SIG-M5 treated with dmso at 0.1 percent for 504 hours (cell line): ENCODE data around the gene FARP2.
"Not testable (repeated sequence)": the region's sequence is repeated elsewhere in the genome, so short reads cannot be mapped to it uniquely, and the experiment has no call there.

Source experiments
- DNase-seq: peaks from one replicate; lab custom pipeline; 2025; ENCODE audit not compliant: unreplicated experiment; lab: John Stamatoyannopoulos, UW

The FARP2 gene

DNA sequence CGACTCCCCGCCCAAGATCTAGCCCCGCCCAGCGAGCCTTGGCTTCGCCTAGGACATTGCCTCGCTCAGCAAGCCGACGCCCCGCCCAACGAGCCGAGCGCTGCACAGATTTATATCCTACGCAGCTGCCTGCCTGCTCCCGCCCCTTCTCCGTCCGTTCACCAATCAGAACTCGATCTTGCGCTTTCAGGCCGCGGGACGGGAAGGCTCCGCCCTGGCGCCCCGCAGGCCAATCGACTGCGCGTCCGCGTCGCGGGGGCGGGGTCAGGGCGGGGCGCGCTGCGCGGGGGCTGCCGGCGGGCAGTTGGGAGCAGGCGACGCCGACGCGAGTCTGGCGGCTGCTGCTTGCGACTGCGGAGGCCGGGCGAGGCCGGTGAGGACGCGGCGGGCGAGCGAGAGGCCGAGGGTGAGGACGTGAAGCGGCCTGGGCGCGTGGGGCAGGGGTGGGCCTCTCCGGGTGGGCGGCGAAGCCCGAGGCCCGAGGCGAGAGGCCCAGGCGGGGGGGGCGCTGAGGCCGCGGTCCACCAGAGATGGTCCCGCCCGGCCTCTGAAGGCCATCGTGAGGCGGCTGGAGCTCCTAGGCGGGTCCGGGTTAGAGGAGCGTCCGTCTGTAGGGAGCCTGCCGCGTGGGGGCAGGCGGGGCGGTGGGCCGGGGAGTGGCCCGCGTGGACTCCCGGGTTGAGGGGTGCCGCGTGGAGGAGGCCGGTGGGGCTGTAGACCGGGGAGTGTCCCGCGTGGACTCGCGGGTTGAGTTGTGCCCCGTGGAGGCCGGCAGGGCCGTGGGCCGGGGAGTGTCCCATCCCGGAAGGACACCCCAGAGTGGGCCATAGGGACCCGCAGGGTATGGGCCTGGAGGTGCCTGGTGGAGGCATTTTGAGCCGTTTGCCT, at the start of gene FARP2:
Gene FARP2, plus strand, starts transcription at position 303 of the 888 bp plus-strand sequence. CDS start 16,823 bp downstream, outside the sequence.
- peak; percentile 97 for DNase-seq

DNA sequence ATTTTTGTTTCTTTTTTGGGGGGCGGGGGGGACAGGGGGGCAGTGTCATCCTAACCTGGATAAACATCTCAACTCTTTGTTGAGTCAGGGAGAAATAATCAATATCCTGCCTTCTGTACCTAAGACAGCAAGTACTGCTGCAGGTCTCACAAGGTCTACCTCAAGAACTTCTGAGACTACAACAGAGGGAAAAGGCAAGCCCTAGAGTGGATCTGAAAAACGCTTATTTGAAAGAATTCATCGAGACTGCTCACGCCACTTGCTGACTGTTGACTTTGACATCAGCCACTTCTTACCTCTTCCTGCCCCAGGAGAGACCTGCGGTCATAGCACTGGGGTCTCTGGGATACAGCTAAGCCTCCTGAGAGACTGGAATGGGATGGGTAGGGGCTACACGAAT, 49.0 kb upstream of the FARP2 start:
- no peak for DNase-seq

DNA sequence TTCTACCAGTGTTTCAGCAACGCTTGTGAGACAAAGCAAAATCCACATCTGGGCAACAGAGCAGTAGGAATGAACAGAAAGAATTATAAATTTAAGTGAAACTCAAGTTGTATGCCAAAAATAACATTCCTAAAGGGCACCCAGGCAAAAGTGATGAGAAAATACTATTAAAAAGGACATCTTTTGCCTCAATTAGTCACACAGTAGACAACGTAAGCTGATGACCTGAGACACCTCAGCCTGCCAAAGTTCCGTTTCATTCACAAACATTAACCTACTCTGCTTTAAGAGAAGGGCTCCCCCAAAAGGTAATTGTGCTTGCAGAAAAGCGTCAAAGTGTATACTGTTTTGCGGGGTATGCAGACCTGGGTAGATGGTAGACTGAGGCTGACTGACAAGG, 47.8 kb upstream of the FARP2 start:
- DNase-seq, result no peak

DNA sequence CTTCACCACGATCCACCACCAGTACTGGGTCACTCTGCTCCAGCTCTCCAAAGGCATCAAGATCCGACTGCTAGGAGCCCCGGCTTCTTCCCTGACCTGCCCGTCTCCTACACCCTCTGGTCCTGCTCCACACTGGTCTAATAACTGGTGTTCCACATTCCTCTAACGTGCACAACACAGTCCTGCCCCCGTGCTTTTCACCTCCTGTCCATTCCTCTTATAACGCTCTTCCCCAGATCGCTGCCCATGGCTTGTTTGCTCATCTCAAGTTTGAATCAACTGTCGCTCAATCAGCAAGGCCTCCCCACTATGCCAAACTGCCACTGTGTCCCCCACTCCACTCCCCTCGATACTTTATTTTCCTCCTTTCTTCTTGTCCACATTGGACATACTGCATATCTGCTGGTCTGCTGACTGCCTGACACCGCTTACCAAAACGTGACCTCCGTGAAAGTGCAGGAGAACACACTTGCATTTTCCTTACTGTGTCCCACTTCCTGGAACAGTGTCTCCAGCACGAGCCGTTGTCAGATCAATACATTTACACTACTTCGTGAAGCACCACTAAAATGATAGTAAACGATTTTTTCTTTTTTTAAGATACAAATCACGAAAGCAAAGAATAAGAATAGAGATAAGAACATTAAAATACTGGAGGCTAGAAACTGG, 47.1 kb upstream of the FARP2 start:
- no peak for DNase-seq

GRCh38 chr2:241309684-241310117, 46.4 kb upstream of the FARP2 start:
- DNase-seq, result peak; percentile 92

- DNase-seq, result no peak
These were observed 45.0 kb upstream of the FARP2 start for GRCh38 chr2:241310917-241311566.

DNA sequence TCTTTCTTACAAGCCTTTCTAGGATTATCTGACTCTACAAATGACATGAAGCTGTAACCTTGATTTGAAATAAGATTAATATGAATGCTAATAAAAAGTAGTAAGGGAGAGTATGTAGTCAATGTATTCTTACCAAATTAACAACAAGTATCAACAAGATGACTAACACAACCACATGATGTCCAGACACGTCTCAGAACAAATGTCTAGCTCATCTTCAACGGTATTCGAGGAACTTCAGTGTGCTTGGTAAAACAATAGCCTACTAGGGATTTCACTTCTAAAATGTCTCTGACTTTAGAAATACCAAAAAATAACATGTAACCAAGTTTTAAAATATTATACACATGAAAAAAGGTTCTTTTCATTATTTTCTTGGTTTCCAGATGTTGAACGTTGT, 44.0 kb upstream of the FARP2 start:
- no peak for DNase-seq

GRCh38 chr2:241313543-241314095, 42.5 kb upstream of the FARP2 start:
- DNase-seq, result no peak

DNA sequence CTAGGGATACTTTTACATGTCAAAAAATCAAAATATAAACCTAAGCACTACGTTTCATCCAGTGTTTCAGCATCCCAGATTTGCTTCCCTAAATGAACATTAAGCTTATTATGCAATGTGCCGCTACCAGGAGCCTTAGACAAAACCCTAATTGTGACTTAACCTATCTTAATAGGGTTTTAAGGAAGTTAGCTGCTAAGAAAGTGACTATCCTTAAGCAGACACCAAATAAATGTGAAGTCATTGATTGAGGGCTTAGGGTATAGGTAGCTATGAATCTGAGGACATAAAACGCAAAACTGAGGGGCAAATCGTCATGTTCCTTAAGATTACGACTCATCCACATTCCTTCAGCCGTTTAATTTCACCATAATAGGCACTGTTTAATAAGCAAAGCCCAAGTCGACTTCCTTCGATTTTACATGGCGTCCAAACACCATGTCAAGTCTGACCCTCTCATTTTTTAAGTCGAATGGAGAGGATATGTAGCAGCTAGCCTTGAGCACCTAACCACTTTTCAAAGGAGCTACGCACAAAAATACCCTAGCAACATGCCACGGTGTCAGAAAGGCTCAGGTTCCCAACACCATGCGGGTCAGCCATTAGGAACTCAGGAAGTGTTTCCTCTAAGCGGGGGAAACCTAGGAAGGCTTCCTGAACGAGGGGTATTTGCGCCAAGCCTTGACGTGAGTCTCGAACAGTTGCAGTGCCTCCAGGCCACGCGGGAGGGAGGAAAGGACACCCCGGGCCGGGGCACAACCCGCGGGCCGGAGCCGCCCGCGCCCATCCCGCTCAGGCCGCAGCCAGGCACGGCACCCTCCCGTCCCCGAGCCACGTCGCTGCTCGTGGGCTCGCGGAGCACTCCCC, 41.6 kb upstream of the FARP2 start:
- peak; percentile 81 for DNase-seq

DNA sequence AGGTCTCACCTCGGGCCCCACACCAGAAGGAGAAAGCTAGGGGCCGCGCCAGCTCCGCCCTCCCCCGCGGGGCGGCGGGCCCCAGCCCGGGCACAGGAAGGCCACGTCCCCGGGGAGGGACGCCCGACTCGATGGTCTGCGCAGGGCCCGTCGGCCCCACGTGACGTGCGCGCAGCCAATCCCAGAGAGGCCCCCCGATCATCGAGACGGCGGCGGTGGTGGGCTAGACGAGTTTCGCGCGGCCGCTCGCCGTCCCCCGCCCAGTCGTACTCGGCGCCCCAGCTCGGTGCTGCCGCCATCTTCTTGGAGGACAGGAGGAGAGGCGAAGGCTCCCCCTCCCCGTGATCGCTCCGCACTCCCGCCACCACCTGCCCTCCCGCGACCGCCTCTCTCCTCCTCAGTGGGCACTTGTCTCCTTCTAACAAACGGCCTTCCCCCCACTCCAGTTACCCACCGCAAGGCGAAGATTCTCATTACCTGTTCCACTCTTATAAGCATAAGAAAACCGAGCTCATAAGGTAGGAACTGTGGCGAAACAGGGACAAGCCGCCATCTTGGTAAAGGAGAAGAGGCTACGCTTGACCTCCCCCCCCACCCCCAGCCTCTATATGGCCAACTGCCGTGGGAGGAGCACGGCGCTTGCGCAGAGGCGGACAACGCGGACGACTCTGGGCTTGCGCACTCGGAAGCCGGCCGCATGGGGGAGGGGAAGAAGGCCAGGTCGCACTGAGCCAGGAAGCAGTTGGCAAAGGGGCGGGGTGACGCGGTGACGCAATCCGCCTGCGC, 40.8 kb upstream of the FARP2 start, which contains the start of gene HDLBP:
Gene HDLBP, minus strand, starts transcription at position 580 of the 786 bp plus-strand sequence. CDS start 48,803 bp downstream, outside the sequence.
- peak; percentile 95 for DNase-seq

DNA sequence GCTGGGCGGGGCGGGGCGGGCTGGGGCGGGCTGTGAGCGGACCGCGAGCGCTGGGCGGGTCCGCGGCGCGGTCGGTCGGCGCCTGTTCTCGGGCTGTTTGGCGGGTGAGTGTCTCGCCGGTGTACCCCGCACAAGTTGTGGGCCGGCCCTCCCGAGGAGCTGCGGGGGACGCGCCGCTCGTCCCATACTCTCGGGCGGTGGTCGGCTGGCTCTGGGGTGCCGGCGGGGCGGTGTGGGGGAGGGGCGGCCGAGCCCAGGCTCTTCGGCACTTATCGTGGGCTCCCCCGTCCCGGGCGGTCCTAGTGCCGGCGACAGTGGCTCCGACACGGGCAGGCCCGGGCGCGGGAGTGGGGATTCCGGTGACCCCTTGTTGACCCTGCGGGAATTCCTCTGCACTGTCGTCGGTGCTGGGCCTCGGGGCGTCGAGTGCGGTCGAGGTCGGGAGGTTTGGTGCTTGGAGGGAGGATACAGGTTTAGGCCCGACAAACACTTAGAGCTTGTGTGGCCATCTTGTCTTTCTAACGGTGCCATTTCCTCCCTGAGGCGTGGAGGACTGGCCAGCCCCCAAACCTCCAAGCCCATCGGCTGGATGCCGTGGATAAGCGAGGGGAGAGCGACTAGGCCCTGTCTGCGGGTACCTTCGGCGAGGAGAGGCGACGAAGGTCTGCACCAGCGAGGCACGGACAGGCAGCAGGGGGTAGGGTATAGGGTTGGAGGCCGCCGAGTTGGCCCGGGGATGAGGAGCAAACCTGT, 40.0 kb upstream of the FARP2 start, which contains the start of gene SEPTIN2:
Gene SEPTIN2, plus strand, starts transcription at position 47 of the 753 bp plus-strand sequence. CDS start 8,308 bp downstream, outside the sequence.
- peak; percentile 62 for DNase-seq

DNA sequence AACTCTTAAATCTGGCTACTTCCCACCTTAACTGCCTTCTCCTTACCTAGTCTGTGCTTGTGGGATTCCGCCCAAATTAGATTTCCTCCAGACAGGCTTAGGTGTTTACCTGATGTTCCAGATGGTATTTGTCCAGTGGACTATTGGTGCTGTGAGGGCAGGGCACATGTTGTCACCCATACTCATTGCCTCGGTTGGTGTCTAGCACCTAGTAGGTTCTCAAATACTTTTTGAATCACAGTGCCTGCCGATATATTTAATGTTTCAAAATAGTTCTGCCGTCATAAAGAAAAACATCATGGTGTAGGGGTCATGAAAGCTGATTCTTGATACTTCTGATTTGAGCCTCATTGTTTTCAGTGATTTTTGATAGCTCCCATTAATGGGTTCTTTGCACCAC, 39.3 kb upstream of the FARP2 start:
- no peak for DNase-seq

GRCh38 chr2:241317391-241317790, 38.7 kb upstream of the FARP2 start:
- peak; percentile 73 for DNase-seq

GRCh38 chr2:241318830-241319229, 37.3 kb upstream of the FARP2 start:
- DNase-seq, result not testable (repeated sequence)

DNA sequence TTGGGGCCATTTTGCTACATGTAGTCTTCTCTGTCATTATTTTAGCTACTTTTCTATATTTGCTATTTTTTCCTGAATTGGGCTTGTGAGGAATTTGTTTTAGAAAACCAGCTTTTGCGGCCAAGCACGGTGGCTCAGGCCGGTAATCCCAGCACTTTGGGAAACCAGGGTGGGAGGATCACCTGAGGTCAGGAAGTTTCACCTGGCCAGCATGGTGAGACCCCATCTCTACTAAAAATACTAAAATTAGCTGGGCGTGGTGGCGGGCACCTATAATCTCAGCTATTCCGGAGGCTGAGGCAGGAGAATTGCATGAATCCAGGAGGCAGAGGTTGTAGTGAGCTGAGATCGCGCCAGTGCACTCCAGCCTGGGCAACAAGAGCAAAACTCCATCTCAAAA, 35.7 kb upstream of the FARP2 start:
- DNase-seq, result no peak

DNA sequence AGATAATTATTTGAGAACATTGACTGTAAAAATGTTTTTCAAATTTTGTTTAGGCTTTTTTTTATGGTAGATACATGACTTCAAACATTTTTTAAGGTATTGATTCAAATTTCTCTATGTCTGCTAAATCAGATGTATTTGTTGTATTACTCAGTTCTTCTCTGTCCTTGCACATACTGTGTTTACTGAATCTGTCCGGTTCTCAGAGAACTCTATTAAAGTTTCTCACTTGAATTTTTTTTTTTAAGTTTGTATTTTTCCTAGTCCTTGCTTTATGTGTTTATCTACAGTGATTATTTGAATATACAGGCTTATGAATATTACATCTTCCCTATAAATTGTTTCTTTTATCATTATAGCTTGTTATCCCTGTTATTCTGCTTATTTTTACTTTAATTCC, 35.1 kb upstream of the FARP2 start:
- no peak for DNase-seq

DNA sequence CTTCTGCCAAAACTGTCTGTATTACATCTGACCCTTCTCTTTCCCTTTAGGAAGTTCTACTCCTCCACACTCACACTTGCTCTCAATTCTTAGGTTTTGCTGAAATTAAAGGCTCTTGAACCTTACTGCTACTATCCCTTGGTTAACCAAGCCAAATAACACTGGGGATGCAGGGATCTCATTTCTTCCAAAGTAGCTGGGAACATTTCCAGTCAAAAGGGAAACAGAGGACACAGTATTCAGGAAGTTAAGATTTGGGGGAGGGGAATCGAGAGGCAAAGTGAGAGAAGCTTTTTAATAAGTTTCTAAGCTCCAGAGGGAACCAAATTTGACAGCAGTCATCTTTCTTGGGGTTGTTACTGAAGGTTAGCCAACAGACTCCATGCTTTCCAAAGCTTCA, 34.2 kb upstream of the FARP2 start:
- DNase-seq, result no peak

- DNase-seq, result no peak
These were observed 32.3 kb upstream of the FARP2 start for GRCh38 chr2:241323778-241324177.

- DNase-seq, result no peak
These were observed 31.3 kb upstream of the FARP2 start for GRCh38 chr2:241324775-241325174.
